IMR-90 (cell line): ENCODE data around the gene PHC2. TPM values are rescaled to one million over a fixed set of nuclear protein-coding genes. Genes with fewer than 3 reads are reported as not detected.

Experiments
- ATAC-seq: fragments of 200-7000 bp; cut with Tn5 transposase; 2 replicates; pipeline ENCODE4 v1.9.1; 2020; ENCODE audit warnings: low read depth, mild to moderate bottlenecking, moderate library complexity
- BruUV-seq: library from RNA; stranded (reverse); fragments of 400-500 nt; replicated peaks from 2 replicates; lab custom pipeline; 2021; lab: Mats Ljungman, UMichigan
- CTCF ChIA-PET: fragments of 300-600 bp; formaldehyde crosslinking; extraction: SDS; loops from one replicate; lab custom pipeline; 2021; ENCODE audit warnings: antibody characterized with exemption; lab: Yijun Ruan, JAX
- POLR2A ChIA-PET: fragments of 300-600 bp; sonication (Branson Sonifier 250); formaldehyde crosslinking; loops from one replicate; lab custom pipeline; 2022; ENCODE audit warnings: antibody characterized with exemption; ENCODE audit not compliant: unreplicated experiment; lab: Charles Lee
- DNase-seq: peaks from one replicate; pipeline ENCODE4 v3.0.0; 2013
- H2AFZ ChIP-seq: replicated peaks from 2 replicates; pipeline ENCODE3; 2013; ENCODE audit warnings: low read length, mild to moderate bottlenecking; ENCODE audit not compliant: poor library complexity
- H2AK5ac ChIP-seq: 2 replicates; pipeline ENCODE4 v1.6.1; 2013; ENCODE audit warnings: low read depth, low read length, inconsistent platforms
- H2AK9ac ChIP-seq: replicated peaks from 2 replicates; pipeline ENCODE3; 2013; ENCODE audit warnings: mild to moderate bottlenecking, low read depth, low read length, moderate library complexity; ENCODE audit not compliant: poor library complexity
- H2BK120ac ChIP-seq: 2 replicates; pipeline ENCODE4 v1.6.1; 2013; ENCODE audit warnings: low read depth, low read length, inconsistent platforms
- H2BK15ac ChIP-seq: 3 replicates; pipeline ENCODE4 v1.6.1; 2013; ENCODE audit warnings: low read depth, low read length, inconsistent platforms
- H2BK20ac ChIP-seq: 2 replicates; pipeline ENCODE4 v1.6.1; 2013; ENCODE audit warnings: low read depth, mild to moderate bottlenecking, inconsistent platforms, low read length, moderate library complexity
- H2BK5ac ChIP-seq: 2 replicates; pipeline ENCODE4 v1.6.1; 2013; ENCODE audit warnings: mild to moderate bottlenecking, low read depth, low read length, inconsistent platforms; ENCODE audit not compliant: poor library complexity, severe bottlenecking
- H3K14ac ChIP-seq: replicated peaks from 2 replicates; pipeline ENCODE4 v1.6.1; 2013; ENCODE audit warnings: low read depth, low read length, inconsistent platforms
- H3K18ac ChIP-seq: 2 replicates; pipeline ENCODE4 v1.6.1; 2013; ENCODE audit warnings: low read depth, low read length, control low read depth
- H3K23ac ChIP-seq: 2 replicates; pipeline ENCODE4 v1.6.1; 2013; ENCODE audit warnings: low read depth, low read length, inconsistent platforms
- H3K27ac ChIP-seq: 2 replicates; pipeline ENCODE4 v1.5.1; 2013; ENCODE audit warnings: mild to moderate bottlenecking, control low read depth, low read length; ENCODE audit not compliant: insufficient read depth
- H3K27me3 ChIP-seq: 2 replicates; pipeline ENCODE4 v1.6.1; 2013; ENCODE audit warnings: low read length; ENCODE audit not compliant: control insufficient read depth, insufficient read depth
- H3K36me3 ChIP-seq: 2 replicates; pipeline ENCODE4 v1.6.1; 2013; ENCODE audit warnings: low read length, mixed read lengths; ENCODE audit not compliant: control insufficient read depth, insufficient read depth
- H3K4ac ChIP-seq: 2 replicates; pipeline ENCODE4 v1.6.1; 2013; ENCODE audit warnings: low read depth, low read length, inconsistent platforms
- H3K4me1 ChIP-seq: 2 replicates; pipeline ENCODE4 v1.6.1; 2013; ENCODE audit warnings: low read length, mixed read lengths; ENCODE audit not compliant: control insufficient read depth, insufficient read depth
- H3K4me2 ChIP-seq: 2 replicates; pipeline ENCODE4 v1.6.1; 2013; ENCODE audit warnings: low read depth, mild to moderate bottlenecking, control low read depth, low read length, moderate library complexity
- H3K4me3 ChIP-seq: 2 replicates; pipeline ENCODE4 v1.5.1; 2013; ENCODE audit warnings: low read depth, mild to moderate bottlenecking, control low read depth, low read length, moderate library complexity; ENCODE audit not compliant: insufficient read depth
- H3K56ac ChIP-seq: 2 replicates; pipeline ENCODE4 v1.6.1; 2013; ENCODE audit warnings: low read length, inconsistent platforms; ENCODE audit not compliant: insufficient read depth; ENCODE audit errors: extremely low read depth
- H3K79me1 ChIP-seq, 2 experiments: 2 replicates each; pipeline ENCODE4 v1.6.1; 2013; ENCODE audit warnings: low read length in 2 of 2, inconsistent platforms in 1 of 2, low read depth in 1 of 2
- H3K9ac ChIP-seq: 2 replicates; pipeline ENCODE4 v1.6.1; 2013; ENCODE audit warnings: low read depth, low read length, control low read depth
- H3K9me1 ChIP-seq: 2 replicates; pipeline ENCODE4 v1.6.1; 2013; ENCODE audit warnings: low read length, inconsistent platforms; ENCODE audit not compliant: insufficient read depth
- H3K9me3 ChIP-seq: 2 replicates; pipeline ENCODE4 v1.6.1; 2013; ENCODE audit warnings: low read length; ENCODE audit not compliant: control insufficient read depth, insufficient read depth
- H4K20me1 ChIP-seq: 2 replicates; pipeline ENCODE4 v1.6.1; 2013; ENCODE audit warnings: low read length, inconsistent platforms; ENCODE audit not compliant: insufficient read depth
- H4K5ac ChIP-seq: 2 replicates; pipeline ENCODE4 v1.6.1; 2013; ENCODE audit warnings: mild to moderate bottlenecking, low read depth, low read length, control low read depth
- H4K8ac ChIP-seq, 2 experiments: 2 replicates each; pipeline ENCODE4 v1.6.1; 2013; ENCODE audit warnings: low read depth in 2 of 2, low read length in 2 of 2, control low read depth in 1 of 2, inconsistent platforms in 1 of 2
- H4K91ac ChIP-seq: 2 replicates; pipeline ENCODE4 v1.6.1; 2013; ENCODE audit warnings: low read depth, low read length, inconsistent platforms; ENCODE audit not compliant: insufficient read depth
- BHLHE40 ChIP-seq: fragments of 150-350 bp; IDR thresholded peaks from 2 replicates; pipeline ENCODE4 v1.6.1; 2016; ENCODE audit warnings: mild to moderate bottlenecking, low read depth, low read length
- CEBPB ChIP-seq: IDR thresholded peaks from 2 replicates; pipeline ENCODE4 v1.6.1; 2012; ENCODE audit warnings: low read depth, low read length, improper control_type of control experiment
- CHD1 ChIP-seq: IDR thresholded peaks from 2 replicates; pipeline ENCODE4 v1.6.1; 2012; ENCODE audit warnings: low read depth, low read length, improper control_type of control experiment
- MAFK ChIP-seq: IDR thresholded peaks from 2 replicates; pipeline ENCODE4 v1.6.1; 2012; ENCODE audit warnings: low read depth, low read length, improper control_type of control experiment
- MAZ ChIP-seq: IDR thresholded peaks from 2 replicates; pipeline ENCODE4 v1.6.1; 2012; ENCODE audit warnings: low read depth, mild to moderate bottlenecking, low read length, improper control_type of control experiment, moderate library complexity, borderline replicate concordance
- MXI1 ChIP-seq: IDR thresholded peaks from 2 replicates; pipeline ENCODE4 v1.6.1; 2012; ENCODE audit warnings: low read depth, mild to moderate bottlenecking, low read length, moderate library complexity, borderline replicate concordance
- NFE2L2 ChIP-seq: fragments of 150-350 bp; IDR thresholded peaks from 2 replicates; pipeline ENCODE4 v1.6.1; 2016; ENCODE audit warnings: low read depth, mild to moderate bottlenecking, low read length
- POLR2A ChIP-seq: IDR thresholded peaks from 2 replicates; pipeline ENCODE4 v1.6.1; 2012; ENCODE audit warnings: mild to moderate bottlenecking, low read depth, low read length
- RAD21 ChIP-seq: IDR thresholded peaks from 2 replicates; pipeline ENCODE4 v1.6.1; 2012; ENCODE audit warnings: low read length, improper control_type of control experiment
- RCOR1 ChIP-seq: IDR thresholded peaks from 2 replicates; pipeline ENCODE4 v1.6.1; 2012; ENCODE audit warnings: mild to moderate bottlenecking, low read length, improper control_type of control experiment; ENCODE audit not compliant: insufficient replicate concordance
- RFX5 ChIP-seq: IDR thresholded peaks from 2 replicates; pipeline ENCODE4 v1.8.0; 2012; ENCODE audit warnings: low read depth, mild to moderate bottlenecking, low read length, moderate library complexity
- SMC3 ChIP-seq: fragments of 150-350 bp; IDR thresholded peaks from 2 replicates; pipeline ENCODE4 v1.6.1; 2016; ENCODE audit warnings: low read depth, mild to moderate bottlenecking, antibody characterized with exemption, low read length, moderate library complexity
- WGBS, 2 experiments: methylation state at CpG; one replicate each; pipeline versions ENCODE4 v1.1.5 to v1.1.7; 2013; ENCODE audit warnings: missing lambda C conversion rate in 2 of 2; ENCODE audit not compliant: insufficient read length in 1 of 2; ENCODE audit errors: extremely low coverage in 2 of 2; 5-methylcytosine and 5-hydroxymethylcytosine counted together
- dilution Hi-C: fragments of 300-500 bp; cut with HindIII; formaldehyde crosslinking; loops from one replicate; pipeline ENCODE4 v1.14.3; 2018; ENCODE audit warnings: low sequenced_read_pairs; ENCODE audit not compliant: unreplicated experiment
- in situ Hi-C: fragments of 300-500 bp; cut with MboI; formaldehyde crosslinking; loops from 3 replicates; pipeline ENCODE4 v1.14.3; 2019; ENCODE audit warnings: low sequenced_read_pairs, inconsistent platforms, mixed read lengths
- intact Hi-C: fragments of 100-400 bp; cut with micrococcal nuclease; formaldehyde crosslinking; loops from 2 replicates; pipeline ENCODE4 v1.10.0; 2022
- polyA plus RNA-seq, 3 experiments: library from polyadenylated mRNA; depleted of rRNA; stranded (reverse); fragments of >200 nt; gene quantifications; 2 replicates each; pipeline ENCODE4 v1.2.3, GENCODE V29; 2012; ENCODE audit warnings: low replicate concordance in 1 of 3
- total RNA-seq: library from RNA; depleted of rRNA; stranded (reverse); fragments of >200 nt; gene quantifications from 2 replicates; pipeline ENCODE4 v1.2.3, GENCODE V29; 2012
- TF ChIP-seq, protein P1 (sequence below): conservative IDR thresholded peaks from 2 replicates; pipeline ENCODE4 v1.5.1; 2012; ENCODE audit warnings: mild to moderate bottlenecking, low read depth, low read length, improper control_type of control experiment

Gene PHC2
- total and polyA plus RNA-seq, 2 of the 4 experiments (the other 2 are of a cell fraction) = 46.4 to 98.1 TPM

- Histone ChIP-seq H3K18ac (no peak overlapping the region), H3K4me1 (peaks cover 35% of the 10 kb centered on the region), H3K27me3 (no peaks in the 10 kb centered on the region), H2BK15ac (no peak overlapping the region), H4K20me1 (peaks cover 97% of the 10 kb centered on the region), H3K23ac (no peak overlapping the region), H2BK120ac (no peak overlapping the region), H4K91ac (no peak overlapping the region), H3K4ac (no peak overlapping the region), H2BK20ac (no peak overlapping the region), H2AFZ (no peak overlapping the region), H3K9ac (no peak overlapping the region), H3K14ac (no peak overlapping the region), H3K79me1 (peaks cover 44 to 84% of the 10 kb centered on the region in 2 experiments), H4K5ac (no peak overlapping the region), H2BK5ac (peak overlapping the region; percentile 11), H3K27ac (peak overlapping the region; percentile 7; the same call in 1 of the 2 replicates), H3K4me3 (no peak overlapping the region), H3K36me3 (peaks cover 73% of the 10 kb centered on the region), H3K9me3 (no peaks in the 10 kb centered on the region), H2AK5ac (no peak overlapping the region), H3K9me1 (peaks cover 30% of the 10 kb centered on the region), H3K4me2 (no peak overlapping the region), H4K8ac (no peak overlapping the region), H3K56ac (no peak overlapping the region), H2AK9ac (peak overlapping the region; percentile 22)
- CTCF ChIA-PET = no interaction called here
- BruUV-seq = no TSS peak
- dilution Hi-C loops = no loop called here
- in situ Hi-C loops = no loop called here
- 80% methylated on average over 1 of the region's 10 CpGs; no CpG with 5 or more reads in 1 of the 2 experiments for WGBS, 2 experiments
- ATAC-seq (no peak), DNase-seq (peak; percentile 29)
- intact Hi-C loops = no loop called here
- POLR2A ChIA-PET = no interaction called here
- TF ChIP-seq MXI1 (no peak), SMC3 (no peak), POLR2A (no peak), NFE2L2 (no peak), CEBPB (no peak), RCOR1 (no peak), BHLHE40 (no peak), RFX5 (no peak), RAD21 (no peak), MAZ (no peak), MAFK (no peak), CHD1 (no peak)
- TF ChIP-seq, protein P1, sequence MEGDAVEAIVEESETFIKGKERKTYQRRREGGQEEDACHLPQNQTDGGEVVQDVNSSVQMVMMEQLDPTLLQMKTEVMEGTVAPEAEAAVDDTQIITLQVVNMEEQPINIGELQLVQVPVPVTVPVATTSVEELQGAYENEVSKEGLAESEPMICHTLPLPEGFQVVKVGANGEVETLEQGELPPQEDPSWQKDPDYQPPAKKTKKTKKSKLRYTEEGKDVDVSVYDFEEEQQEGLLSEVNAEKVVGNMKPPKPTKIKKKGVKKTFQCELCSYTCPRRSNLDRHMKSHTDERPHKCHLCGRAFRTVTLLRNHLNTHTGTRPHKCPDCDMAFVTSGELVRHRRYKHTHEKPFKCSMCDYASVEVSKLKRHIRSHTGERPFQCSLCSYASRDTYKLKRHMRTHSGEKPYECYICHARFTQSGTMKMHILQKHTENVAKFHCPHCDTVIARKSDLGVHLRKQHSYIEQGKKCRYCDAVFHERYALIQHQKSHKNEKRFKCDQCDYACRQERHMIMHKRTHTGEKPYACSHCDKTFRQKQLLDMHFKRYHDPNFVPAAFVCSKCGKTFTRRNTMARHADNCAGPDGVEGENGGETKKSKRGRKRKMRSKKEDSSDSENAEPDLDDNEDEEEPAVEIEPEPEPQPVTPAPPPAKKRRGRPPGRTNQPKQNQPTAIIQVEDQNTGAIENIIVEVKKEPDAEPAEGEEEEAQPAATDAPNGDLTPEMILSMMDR = no peak
These were observed 99.2 kb downstream of the PHC2 start for GRCh38 chr1:33331444-33332356.
